ENCODE measurements around the gene FEM1A. TPM values are rescaled to one million over a fixed set of nuclear protein-coding genes. Genes with fewer than 3 reads are reported as not detected.
"Not testable (repeated sequence)": the region's sequence is repeated elsewhere in the genome, so short reads cannot be mapped to it uniquely, and the experiment has no call there.

The FEM1A gene
- total and polyA plus RNA-seq, 2 of the 8 experiments (the other 6 are each of a cell fraction or from before 2014, with no cell fraction given) = 6.7 to 16.1 TPM

DNA sequence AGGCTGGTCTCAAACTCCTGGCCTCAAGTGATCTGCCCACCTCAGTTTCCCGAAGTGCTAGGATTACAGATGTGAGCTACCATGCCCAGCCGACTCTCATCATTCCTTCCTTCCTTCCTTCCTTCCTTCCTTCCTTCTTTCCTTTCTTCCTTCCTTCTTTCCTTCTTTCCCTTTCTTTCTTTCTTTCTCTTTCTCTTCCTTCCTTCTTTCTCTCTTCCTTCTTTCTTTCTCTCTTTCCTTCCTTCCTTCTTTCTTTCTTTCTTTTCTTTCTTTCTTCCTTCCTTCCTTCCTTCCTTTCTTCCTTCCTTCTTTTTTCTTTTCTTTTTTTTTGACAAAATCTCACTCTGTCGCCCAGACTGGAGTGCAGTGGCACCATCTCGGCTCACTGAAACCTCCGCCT lies 13.4 kb upstream of the FEM1A start:
- not testable (repeated sequence) for H3K56ac ChIP-seq (replicated peaks; ENCODE audit: insufficient read length, low read depth, low read length); H4K91ac ChIP-seq (replicated peaks; ENCODE audit: insufficient read length, low read length); H2BK12ac ChIP-seq (ENCODE audit: low read depth, low read length); H3K14ac ChIP-seq (ENCODE audit: insufficient read length); DNase-seq (ENCODE audit: low read depth in 1 of 2, low spot score in 2 of 2); H3K4me2 ChIP-seq (ENCODE audit: insufficient read depth in 1 of 2, low read depth in 2 of 2, low read length in 2 of 2); H3K4me1 ChIP-seq (replicated peaks in 1 of 4; ENCODE audit: control insufficient read depth in 3 of 4, insufficient read depth in 4 of 4, low read length in 3 of 4); H2BK15ac ChIP-seq (ENCODE audit: low read length); H4K5ac ChIP-seq (ENCODE audit: insufficient read length, low read depth, low read length); H3K9ac ChIP-seq (replicated peaks in 1 of 4; ENCODE audit: extremely low read depth in 1 of 4, low read depth in 3 of 4, low read length in 3 of 4); H3K79me1 ChIP-seq (ENCODE audit: low read depth, low read length); H3K4me3 ChIP-seq (ENCODE audit: extremely low read depth in 1 of 4, insufficient read depth in 2 of 4, low read depth in 3 of 4, low read length in 4 of 4); H3K79me2 ChIP-seq (ENCODE audit: control insufficient read depth in 1 of 2, insufficient read depth in 2 of 2, low read length in 2 of 2); H3K23me2 ChIP-seq (ENCODE audit: low read depth, low read length); H4K20me1 ChIP-seq (replicated peaks in 1 of 2; ENCODE audit: control insufficient read depth in 1 of 2, insufficient read depth in 2 of 2, low read length in 2 of 2); H3K9me3 ChIP-seq (ENCODE audit: insufficient read depth in 2 of 2, low read depth in 1 of 2, low read length in 1 of 2); H2BK5ac ChIP-seq (ENCODE audit: low read depth, low read length); H3K36me3 ChIP-seq (ENCODE audit: control insufficient read depth in 2 of 4, insufficient read depth in 4 of 4, low read length in 3 of 4); H2AK5ac ChIP-seq (ENCODE audit: low read depth, low read length); H2BK20ac ChIP-seq (ENCODE audit: low read length); H3K18ac ChIP-seq (ENCODE audit: extremely low read depth, low read length); FAIRE-seq; H3K4ac ChIP-seq (replicated peaks; ENCODE audit: insufficient read length, low read depth, low read length); H3K27ac ChIP-seq (ENCODE audit: low read depth, low read length); H4K8ac ChIP-seq (ENCODE audit: extremely low read depth, insufficient read depth, low read length); H3K27me3 ChIP-seq (replicated peaks in 1 of 4; ENCODE audit: control insufficient read depth in 3 of 4, extremely low read depth in 1 of 4, insufficient read depth in 3 of 4, low read length in 3 of 4); H2BK120ac ChIP-seq (replicated peaks; ENCODE audit: low read depth, low read length); H3K23ac ChIP-seq (ENCODE audit: insufficient read length); H2AFZ ChIP-seq (ENCODE audit: low read length)
- WGBS, 2 experiments (ENCODE audit: extremely low coverage in 1 of 2, insufficient coverage in 1 of 2, insufficient read length in 1 of 2, insufficient replicate concordance in 2 of 2, low coverage in 1 of 2, low lambda C conversion rate in 2 of 2, missing lambda C conversion rate in 1 of 2) = 91% methylated on average over 3 of the region's 5 CpGs; no CpG with 5 or more reads in 1 of the 2 experiments
- ChIA-PET CTCF (ENCODE audit: partially characterized antibody) (interaction anchor here (0.7 to 1.4 kb wide), 4 partner anchors 21 to 48 kb away, joined by 3 to 8 read pairs (median 4); no protein-coding TSS in a partner anchor), POLR2A (ENCODE audit: partially characterized antibody) (interaction anchor here (1.2 to 1.3 kb wide), 2 partner anchors 9 to 13 kb away, joined by 3 to 4 read pairs; partner anchors contain the start of gene FEM1A)

Measured in H1 (cell line).